GM19397 (cell line): ENCODE data around the gene KANK2.
"Not testable (repeated sequence)": the region's sequence is repeated elsewhere in the genome, so short reads cannot be mapped to it uniquely, and the experiment has no call there.

Source experiments
- ATAC-seq: cut with Tn5 transposase; IDR thresholded peaks from one replicate; pipeline ENCODE4 v1.9.1; 2021; ENCODE audit warnings: mild to moderate bottlenecking, moderate library complexity; ENCODE audit not compliant: unreplicated experiment

Gene KANK2

DNA sequence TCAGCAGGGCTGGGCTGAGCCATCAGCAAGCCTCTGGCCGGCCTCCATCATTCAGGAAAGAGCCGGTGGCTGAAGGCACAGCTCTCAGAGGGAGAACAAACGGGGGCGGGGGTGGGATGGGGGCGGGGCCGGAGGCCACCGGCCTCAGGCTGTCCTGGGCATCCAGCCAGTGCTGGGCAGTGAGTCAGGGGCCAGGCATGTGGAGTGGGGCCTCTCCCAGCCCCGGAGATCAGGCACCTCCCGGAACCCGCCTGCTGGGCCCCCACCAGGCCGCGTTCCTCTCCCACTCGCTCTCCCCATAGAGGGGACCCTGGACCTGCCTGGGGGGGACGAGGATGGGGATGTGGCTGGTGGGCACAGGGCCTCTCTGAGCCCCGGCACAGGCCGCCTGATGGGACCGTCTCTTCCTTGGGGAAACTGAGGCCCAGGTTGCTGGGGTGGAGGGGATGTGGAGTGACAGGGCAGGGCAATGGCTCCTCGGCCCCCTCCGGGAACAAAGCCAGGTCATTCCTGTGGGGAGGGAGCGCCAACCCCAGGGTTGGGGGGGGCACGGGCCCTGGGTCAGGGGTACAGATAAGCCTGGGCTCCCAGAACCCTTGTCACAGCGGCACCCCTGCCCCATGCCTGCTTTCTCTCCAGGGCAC is 54.7 kb downstream of the KANK2 start:
- no peak for ATAC-seq

DNA sequence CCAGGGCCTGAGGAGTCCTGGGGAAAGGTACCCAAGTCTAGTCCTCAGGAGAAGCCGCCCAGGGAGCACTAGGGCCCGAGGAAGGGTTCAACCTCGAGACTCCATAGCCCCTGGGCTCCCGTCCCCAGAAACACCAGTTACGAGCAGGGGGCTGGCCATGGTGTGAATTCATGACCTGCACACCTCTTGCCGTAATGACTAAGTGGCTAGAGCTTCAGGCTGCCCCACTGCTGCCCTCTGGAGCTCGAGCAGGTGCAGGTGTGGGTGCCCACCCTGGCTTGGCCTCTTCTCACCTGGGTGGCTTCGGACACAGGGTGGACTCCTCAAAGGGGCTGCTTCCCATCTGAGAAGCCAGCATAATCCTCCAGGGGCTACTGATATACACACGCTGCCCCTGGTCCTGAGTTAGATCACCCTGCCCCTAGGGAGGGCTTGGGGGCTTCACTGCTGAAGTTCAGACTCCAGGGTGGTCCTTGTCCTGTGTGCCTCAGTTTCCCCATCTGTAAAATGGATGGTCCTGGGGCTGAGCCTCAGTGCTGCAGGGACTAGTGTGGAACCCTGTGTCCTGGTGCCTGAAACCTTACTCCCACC is 55.3 kb downstream of the KANK2 start:
- no peak for ATAC-seq

DNA sequence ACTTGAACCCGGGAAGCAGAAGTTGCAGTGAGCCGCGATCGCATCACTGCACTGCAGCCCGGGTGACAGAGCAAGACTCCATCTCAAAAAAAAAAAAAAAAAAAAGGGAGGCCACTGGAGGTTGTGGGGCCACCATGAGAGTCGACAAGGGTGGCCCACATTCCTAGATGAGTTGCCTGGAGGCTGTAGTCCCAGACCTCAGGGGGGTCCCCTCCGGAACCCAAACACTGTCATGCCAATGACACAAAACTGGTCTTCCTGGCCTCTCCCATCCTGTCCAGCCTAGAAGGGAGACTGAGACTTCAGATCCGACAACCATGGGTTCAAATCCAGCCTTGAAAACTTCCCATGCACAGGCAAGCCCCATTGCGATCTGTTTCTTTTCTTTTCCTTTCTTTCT is 56.4 kb downstream of the KANK2 start:
- ATAC-seq: no peak

GRCh38 chr19:11140023-11140538 is 57.3 kb downstream of the KANK2 start:
- not testable (repeated sequence) for ATAC-seq

DNA sequence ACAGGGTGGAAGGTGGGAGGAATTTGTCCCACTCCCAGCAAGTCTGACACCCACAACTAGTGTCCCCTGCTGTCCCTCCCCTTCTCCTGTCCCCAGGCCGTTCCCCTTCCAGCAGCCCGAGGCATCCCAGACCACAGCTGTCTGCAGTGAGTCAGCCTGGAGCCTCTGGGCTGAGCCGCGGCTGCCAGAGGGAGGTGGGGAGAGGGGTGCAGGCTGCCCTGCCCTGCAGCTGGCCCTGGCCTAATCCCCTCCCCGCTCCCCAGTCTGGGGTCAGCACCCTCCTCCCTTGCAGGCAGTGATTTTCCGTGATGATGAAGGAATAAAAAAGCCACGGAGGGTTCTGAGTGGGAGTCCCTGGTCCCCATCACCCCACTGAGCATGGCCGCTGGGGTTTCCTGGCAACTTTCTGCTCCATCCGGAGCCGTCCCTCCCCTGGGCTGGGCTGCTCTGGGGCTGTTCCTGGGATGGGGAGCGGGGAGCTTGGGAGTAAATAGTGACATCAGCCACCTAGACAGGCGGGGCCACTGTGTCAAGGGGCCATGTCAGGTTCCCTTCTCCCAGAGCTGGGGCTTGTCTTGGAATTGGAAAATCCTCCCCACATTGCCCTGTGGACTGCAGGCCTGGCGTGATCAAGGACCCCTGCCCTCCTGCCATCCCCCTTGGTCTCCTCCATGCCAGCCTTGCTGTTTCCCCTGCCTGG is 58.6 kb downstream of the KANK2 start:
- ATAC-seq: no peak

- ATAC-seq: no peak
These were observed 59.6 kb downstream of the KANK2 start for GRCh38 chr19:11137542-11138384.

DNA sequence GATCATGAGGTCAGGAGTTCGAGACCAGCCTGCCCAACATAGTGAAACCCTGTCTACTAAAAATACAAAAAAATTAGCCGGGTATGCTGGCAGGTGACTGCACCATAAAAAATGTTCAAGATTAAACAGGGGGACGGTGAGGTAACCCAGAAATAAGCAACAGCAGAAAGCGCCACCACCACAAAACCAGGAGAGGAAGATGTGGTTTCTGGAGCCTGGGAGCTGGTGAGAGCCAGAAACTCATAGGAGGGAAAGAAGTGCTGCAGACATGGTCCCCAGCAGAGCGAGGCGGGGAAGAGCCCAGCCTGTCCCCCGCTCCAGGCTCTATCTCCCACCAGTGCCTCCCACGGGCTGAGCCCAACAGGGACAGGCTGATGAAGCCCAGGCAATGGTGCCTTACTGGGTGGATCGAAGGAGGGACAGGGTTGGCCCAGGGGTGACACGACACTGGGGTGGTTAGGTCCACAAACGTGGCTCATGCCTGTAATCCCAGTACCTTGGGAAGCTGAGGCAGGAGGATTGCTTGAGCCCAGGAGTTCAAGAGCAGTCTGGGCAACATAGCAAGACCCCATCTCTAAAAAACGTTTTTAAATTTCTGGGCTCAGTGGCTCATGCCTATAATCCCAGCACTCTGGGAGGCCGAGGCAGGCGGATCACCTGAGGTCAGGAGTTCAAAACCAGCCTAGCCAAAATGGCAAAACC is 60.8 kb downstream of the KANK2 start:
- ATAC-seq: no peak

- ATAC-seq: no peak
These were observed 65.9 kb downstream of the KANK2 start for GRCh38 chr19:11131471-11131870.

- no peak for ATAC-seq
These were observed 66.4 kb downstream of the KANK2 start for GRCh38 chr19:11130824-11131455.

DNA sequence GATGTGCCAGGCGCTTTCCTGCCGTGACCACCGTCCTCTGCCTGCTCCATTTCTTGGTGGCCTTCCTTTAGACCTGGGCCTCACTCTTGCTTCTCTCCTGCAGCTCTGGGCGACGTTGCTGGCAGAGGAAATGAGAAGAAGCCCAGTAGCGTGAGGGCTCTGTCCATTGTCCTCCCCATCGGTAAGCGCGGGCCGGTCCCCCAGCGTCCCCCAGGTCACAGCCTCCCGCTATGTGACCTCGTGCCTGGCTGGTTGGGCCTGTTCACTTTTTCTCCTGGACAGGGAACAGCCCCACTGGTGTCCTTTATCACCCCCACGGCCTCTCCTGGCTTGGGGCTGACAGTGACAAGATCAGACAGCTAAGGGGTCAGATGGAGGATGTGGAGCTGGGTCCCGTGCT is 69.4 kb downstream of the KANK2 start:
- no peak for ATAC-seq

- ATAC-seq: no peak
These were observed 71.2 kb downstream of the KANK2 start for GRCh38 chr19:11125994-11126685.

DNA sequence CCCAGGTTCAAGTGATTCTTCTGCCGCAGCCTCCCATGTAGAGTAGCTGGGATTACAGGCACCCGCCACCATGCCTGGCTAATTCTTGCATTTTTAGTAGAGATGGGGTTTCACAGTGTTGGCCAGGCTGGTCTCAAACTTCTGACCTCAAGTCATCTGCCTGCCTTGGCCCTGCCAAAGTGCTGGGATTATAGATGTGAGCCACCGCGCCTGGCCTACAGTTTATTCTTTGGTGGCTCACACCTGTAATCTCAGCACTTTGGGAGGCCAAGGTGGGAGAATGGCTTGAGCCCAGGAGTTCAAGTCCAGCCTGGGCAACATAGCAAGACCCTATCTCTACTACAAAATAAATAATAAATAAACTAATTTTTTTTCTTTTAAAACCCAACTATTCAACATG is 73.2 kb downstream of the KANK2 start:
- ATAC-seq: not testable (repeated sequence)

DNA sequence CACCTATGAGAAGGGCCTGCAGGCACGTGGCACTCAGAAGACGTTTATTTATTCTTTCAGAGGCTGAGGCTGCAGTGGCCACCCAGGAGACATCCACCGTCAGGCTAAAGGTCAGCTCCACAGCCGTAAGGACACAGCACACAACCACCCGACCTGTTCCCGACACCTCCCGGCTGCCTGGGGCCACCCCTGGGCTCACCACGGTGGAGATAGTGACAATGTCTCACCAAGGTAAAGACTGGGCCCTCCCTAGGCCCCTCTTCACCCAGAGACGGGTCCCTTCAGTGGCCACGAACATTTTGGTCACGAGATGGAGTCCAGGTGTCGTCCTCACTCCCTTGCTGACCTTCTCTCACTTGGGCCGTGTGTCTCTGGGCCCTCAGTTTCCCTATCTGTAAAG is 74.2 kb downstream of the KANK2 start:
- ATAC-seq: no peak

- ATAC-seq: not testable (repeated sequence)
These were observed 75.4 kb downstream of the KANK2 start for GRCh38 chr19:11121963-11122362.

DNA sequence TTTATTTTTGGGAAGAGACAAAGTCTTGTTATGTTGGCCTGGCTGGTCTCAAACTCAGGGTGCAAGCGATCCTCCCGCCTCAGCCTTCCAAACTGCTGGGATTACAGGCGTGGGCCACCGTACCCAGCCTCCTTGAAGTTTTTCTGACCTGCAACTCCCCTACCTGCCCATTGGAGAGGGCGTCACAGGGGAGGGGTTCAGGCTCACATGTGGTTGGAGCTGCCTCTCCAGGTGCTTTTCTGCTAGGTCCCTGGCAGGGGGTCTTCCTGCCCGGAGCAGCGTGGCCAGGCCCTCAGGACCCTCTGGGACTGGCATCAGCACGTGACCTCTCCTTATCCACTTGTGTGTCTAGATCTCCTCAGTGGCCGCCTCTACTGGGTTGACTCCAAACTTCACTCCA is 80.8 kb downstream of the KANK2 start:
- ATAC-seq: no peak

DNA sequence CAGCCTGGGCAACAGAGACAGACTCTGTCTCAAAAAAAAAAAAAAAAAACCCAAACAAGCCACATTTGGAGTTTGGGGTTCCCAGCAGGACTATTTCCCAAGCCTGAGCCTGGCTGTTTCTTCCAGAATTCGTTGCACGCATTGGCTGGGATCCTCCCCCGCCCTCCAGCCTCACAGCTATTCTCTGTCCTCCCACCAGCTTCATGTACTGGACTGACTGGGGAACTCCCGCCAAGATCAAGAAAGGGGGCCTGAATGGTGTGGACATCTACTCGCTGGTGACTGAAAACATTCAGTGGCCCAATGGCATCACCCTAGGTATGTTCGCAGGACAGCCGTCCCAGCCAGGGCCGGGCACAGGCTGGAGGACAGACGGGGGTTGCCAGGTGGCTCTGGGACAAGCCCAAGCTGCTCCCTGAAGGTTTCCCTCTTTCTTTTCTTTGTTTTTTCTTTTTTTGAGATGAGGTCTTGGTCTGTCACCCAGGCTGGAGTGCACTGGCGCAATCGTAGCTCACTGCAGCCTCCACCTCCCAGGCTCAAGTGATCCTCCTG is 81.4 kb downstream of the KANK2 start:
- ATAC-seq: no peak

DNA sequence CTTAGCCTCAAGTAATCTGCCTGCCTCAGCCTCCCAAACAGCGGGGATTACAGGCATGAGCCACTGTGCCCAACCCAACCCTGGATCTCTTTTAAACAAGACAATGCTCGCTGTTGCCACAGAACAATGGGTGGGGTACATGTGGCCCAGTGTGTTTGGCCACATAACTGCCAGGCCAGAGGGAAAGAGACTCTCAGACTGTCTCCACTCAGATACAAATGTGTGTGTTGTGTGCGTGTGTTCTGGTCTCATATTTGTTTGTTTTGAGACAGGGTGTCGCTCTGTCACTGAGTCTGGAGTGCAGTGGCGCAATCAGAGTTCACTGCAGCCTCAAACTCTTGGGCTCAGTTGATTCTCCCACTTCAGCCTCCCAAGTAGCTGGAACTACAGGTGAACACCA is 82.3 kb downstream of the KANK2 start:
- no peak for ATAC-seq
